Ecto neural progenitor cell (in vitro differentiated cells): ENCODE measurements around the gene TRIM29.
A peak's percentile ranks its signal among the peaks of the same experiment; 100 is the strongest.

ENCODE experiments used
- DNase-seq: peaks from one replicate; pipeline ENCODE4 v3.0.0-alpha.2; 2018; ENCODE audit warnings: low spot score

TRIM29 gene

DNA sequence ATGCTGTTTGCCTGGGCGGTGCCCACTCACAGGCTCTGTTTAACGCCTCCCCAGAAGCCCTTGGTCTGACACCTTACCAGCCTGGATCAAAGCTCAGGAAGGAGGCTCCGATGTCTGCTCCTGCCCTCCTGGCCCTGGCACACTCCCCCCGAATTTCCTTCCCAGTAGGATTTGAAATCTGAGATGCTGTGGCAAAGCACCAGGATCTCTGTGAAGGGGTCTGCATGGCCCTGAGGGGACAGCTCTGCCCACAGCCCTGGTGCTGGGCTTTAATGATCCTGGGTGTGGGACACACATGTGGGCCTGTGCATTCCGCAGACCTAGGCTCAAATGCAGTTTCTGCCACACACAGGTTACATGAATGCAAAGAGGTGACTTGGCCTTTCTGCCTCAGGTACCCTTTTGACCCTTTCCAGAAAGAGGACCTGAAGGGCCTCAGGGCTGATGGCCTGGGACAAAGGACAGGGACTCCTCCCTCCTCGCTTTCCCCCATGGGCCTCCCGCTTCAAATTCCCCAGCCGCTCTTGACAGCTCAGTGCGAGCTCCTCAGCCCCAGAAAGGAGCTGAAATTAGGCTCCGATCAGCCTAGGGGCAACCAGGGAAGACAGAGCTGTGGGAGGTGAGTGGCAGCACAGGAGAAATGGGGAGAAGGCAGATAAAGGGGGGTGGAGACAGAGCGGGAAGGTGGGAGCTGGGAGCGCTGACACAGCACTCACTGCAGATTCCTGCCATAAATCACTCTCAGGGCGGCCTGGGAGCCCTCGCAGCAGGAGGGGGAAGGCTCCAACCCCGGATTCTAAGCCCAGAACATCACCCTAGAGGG lies 41.3 kb downstream of the TRIM29 start:
- DNase-seq = peak; percentile 69

DNA sequence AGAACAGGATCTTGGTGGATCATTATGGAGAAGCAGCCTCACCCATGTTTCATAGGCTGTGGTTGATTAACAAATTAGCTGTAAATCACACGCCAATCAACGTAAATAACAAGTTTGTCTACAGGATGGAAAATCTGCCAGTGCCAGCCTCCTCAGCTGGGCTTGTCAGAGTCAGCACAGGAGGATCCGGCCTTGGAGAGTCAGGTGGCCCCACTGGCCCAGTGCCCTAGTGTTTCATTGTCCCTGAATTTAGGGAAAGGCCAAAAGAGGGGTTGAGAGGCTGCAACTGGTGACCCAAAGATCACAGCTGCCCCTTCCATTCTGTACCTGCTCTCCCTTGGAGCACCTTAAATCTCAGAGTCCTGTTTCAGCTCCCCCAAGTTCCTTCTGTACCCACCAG lies 42.4 kb downstream of the TRIM29 start:
- no peak for DNase-seq

DNA sequence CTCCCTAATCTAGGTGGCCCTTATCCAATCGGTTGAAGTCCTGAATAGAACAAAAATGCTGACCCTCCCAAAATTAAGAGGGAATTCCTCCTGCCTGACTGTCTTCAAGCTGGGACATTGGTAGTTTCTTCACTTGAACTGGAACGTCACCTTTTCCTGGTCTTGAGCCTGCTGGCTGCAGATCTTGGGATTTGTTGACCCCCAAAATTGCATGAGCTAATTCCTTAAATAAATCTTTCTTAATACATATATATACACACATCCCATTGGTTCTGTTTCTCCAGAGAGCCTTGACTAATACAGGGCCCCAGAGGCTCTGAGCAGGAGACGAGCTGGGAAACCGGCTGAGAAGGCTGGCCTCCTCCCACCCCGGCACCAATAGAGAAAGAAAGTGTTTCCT lies 46.2 kb downstream of the TRIM29 start:
- no peak for DNase-seq

DNA sequence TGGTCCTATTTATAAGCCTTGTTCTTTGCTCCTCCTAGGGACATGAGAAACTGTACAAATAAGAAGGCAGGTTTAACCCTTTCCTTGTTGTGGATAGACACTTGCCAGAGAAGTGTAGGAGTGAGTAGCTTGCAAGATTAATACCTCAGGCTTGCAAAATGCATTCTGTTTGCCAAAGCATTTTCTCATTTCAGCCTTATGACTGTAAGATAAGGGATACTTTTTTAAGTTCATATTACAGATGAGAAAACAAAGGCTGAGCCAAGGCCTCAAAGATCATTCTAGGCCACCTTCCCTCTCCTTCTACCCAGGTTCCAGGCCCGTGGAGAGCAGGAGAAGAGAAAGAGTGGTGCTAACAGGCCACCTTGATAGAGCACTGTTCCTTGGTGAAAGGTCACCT lies 46.8 kb downstream of the TRIM29 start:
- DNase-seq = no peak

DNA sequence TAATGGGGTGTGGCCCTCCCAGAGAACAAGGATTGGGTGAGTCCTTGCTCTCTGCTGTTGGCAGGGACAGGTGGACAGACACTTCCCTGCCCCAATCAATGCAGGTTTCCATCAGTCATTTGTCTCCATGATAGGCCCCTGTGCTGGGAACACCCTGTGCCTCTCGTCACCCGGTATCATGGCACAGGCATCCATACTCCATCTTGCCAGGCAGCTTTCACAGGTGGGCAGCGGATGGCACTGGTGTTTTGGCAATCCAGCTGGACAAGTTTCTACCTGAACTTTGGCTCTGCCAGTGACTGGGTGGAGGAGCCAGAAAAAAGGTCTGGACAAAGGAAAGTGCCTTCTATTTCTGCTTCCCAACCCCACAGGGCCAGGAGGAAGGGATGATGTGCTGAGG lies 47.5 kb downstream of the TRIM29 start:
- no peak for DNase-seq

- DNase-seq = no peak
Observed at GRCh38 chr11:120089036-120090001, 48.6 kb downstream of the TRIM29 start.

GRCh38 chr11:120088056-120088455 lies 49.9 kb downstream of the TRIM29 start:
- no peak for DNase-seq

DNA sequence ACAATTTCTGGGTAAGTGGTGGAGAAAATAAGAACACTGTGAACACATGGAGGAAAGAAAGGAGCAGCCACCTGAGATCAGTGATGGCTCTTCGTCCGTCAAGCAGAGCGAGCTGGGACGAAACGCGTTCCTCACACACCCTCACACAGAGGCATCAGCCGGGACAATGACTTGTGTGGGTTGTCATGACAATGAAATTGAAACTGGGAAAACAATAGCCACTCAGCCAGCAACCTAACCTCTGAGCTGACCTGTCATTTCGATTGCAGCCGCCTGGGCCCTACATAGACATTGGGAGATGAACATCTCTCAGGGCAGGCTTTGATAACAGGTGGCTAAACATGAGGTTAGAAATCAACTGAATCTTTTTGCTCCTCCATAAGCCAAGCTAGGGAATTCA lies 51.3 kb downstream of the TRIM29 start:
- DNase-seq = no peak

- DNase-seq = no peak
Observed at GRCh38 chr11:120079750-120080610, 57.9 kb downstream of the TRIM29 start.

DNA sequence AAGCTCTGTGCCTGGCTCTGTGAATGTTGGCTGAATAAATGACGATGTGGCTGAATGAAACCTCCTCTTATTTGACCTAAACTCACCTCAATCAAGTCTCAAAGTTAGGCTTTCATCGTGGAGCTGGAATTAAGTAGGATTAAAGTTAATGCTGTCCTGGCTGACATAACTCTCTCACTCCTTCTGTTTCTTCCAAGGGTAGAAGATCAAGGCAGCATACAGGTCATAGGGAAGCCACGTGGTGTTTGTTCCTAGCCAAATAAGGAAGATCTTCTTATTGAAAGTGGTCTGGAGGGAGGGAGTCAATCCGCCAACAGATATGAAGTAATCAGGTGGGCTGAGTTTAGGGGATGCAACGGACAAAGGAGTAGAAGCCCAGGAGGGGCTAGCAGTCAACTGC lies 59.5 kb downstream of the TRIM29 start:
- DNase-seq = no peak

DNA sequence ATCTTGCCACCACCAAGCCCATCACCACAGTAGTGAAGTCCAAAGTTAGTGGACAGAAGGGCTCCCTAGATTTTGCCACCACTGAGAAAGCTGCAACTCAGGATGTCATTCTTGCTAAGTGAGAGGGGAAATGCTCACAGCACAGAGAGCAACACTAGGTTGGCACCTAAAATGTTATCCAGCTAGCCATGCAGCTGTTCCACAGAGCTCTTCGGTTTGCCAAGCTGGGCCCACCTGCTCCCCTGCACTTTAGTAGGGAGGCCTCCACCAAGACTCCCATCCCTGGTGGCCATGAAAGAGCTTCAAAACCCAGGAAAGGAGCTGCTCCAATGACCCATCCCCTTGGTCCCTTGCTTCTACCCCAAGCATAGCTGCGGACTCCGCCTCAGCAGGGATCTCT lies 63.8 kb downstream of the TRIM29 start:
- DNase-seq = no peak

- DNase-seq = no peak
Observed at GRCh38 chr11:120073196-120073595, 64.7 kb downstream of the TRIM29 start.

DNA sequence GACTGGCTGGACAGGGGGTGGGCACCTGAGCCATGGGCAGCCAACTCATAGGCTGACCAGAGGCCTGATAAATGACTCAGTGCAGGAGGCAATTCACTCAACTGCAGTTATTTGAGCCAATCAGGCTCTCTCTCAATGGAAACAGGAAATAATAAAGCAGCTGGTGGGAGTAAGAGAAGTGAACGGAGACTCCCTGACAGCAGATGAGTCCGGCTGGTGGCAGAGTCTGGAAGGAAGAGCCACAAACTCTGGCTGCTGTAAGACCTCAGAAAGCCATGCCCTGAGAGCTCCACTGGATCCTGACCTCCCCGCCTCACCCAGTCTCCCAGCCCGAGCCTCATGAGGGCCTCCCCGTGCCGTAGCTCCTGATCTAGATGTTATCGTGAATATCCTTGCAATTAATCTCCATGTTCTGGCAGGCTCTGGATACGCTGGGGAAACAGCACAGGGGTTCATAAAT lies 69.8 kb downstream of the TRIM29 start:
- peak; percentile 41 for DNase-seq

GRCh38 chr11:120067438-120068113 lies 70.3 kb downstream of the TRIM29 start:
- DNase-seq = peak; percentile 43

- peak; percentile 28 for DNase-seq
Observed at GRCh38 chr11:120066738-120067437, 71.0 kb downstream of the TRIM29 start.

GRCh38 chr11:120065876-120066275 lies 72.0 kb downstream of the TRIM29 start:
- peak; percentile 34 for DNase-seq

- DNase-seq = peak; percentile 21
Observed at GRCh38 chr11:120065176-120065575, 72.7 kb downstream of the TRIM29 start.

- peak; percentile 32 for DNase-seq
Observed at GRCh38 chr11:120064341-120064740, 73.6 kb downstream of the TRIM29 start.

DNA sequence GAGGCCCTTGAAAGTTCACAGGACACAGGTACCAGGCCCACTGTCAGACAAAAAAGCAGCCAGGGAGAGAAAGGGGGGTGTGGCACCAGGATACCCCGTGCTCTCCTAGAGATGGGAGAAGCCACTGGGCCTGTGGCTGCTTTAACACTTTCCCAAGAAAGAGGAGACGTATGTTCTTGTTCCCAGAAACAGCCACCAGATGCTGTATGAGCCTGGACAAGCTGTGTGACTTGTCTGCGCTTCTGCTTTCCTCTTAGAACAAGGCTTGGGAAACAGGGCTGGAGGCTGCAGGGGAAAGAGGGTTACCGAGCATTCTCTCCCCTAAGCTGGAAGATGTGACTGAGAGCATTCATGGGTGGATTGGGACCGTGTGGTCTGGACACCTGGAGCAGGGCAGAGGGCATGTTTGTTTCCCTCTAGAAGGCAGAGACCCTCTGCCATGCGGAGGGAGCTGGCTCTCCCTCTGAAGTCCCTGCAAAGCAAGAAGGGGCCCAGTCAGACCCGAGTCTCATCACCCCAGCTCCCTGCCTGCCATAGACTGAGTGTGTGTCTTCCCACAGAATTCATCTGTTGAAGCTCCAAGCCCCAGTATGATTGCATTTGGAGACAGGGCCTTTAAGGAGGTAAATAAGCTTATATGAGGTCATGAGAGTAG lies 74.1 kb downstream of the TRIM29 start:
- peak; percentile 35 for DNase-seq

DNA sequence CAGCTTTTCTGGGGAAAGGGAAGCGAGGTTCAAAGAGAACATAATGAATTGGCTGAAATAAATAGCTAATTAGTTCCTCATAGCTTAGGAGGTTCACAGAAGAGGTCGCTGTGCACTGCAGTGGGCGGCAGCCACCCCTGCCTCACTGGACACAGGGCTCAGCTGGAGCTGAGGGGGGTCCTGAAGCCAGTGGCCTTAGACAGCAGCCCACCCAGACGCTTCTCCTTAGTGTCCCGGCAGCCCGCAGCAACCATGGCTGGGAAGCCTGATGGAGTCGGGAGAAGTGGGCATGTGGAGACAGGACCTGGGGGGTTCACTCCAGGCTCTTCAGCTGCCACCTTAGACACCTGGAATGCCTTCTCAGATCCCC lies 75.4 kb downstream of the TRIM29 start:
- DNase-seq = no peak
